22Rv1 (cell line): ENCODE data around the gene CCDC116.
"Not testable (repeated sequence)": the region's sequence is repeated elsewhere in the genome, so short reads cannot be mapped to it uniquely, and the experiment has no call there.

Experiments used
- H3K27ac ChIP-seq: fragments of 450-650 bp; 2 replicates; pipeline ENCODE4 v1.5.1; 2017
- ZFX ChIP-seq: fragments of 450-650 bp; IDR thresholded peaks from 2 replicates; pipeline ENCODE4 v1.6.1; 2017; ENCODE audit warnings: antibody characterized with exemption, borderline replicate concordance
- TF ChIP-seq, protein P1 (sequence below): fragments of 450-650 bp; IDR thresholded peaks from 2 replicates; pipeline ENCODE4 v1.5.1; 2017; ENCODE audit warnings: mild to moderate bottlenecking

The CCDC116 gene

DNA sequence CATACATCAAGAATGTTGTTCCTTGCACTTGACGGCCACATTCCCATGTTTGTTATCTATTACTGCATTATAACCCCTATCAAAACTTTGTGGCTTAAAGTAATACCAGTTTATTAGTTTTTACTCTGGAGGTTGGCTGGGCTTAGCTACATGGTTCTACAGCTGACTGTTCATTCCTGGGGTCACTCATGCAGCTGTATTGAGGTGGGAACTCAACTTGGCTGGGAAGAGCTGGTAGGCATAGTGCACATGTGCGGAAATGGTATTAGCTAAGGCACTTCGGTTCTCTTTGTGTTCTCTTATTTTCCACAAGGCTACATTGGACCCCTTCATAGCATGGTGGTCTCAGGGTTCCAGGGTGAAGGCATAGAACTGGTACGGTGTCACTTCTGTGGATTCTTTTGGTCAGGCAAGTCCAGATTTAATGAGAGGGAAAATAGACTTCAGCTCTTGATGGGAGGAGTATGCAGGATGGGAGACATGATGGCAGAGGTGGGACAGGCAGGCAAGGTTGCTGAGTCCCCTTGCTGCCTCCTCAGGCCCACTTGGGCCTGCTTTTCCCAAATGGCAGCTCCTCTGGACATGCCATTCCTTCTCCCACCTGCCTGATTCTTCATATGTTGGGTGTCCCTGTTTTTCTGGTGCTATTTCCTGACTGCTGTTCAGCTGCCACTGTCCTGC, 18.9 kb upstream of the CCDC116 start:
- no peak overlapping the region for H3K27ac ChIP-seq
- no peak for TF ChIP-seq ZFX
- TF ChIP-seq, protein P1, sequence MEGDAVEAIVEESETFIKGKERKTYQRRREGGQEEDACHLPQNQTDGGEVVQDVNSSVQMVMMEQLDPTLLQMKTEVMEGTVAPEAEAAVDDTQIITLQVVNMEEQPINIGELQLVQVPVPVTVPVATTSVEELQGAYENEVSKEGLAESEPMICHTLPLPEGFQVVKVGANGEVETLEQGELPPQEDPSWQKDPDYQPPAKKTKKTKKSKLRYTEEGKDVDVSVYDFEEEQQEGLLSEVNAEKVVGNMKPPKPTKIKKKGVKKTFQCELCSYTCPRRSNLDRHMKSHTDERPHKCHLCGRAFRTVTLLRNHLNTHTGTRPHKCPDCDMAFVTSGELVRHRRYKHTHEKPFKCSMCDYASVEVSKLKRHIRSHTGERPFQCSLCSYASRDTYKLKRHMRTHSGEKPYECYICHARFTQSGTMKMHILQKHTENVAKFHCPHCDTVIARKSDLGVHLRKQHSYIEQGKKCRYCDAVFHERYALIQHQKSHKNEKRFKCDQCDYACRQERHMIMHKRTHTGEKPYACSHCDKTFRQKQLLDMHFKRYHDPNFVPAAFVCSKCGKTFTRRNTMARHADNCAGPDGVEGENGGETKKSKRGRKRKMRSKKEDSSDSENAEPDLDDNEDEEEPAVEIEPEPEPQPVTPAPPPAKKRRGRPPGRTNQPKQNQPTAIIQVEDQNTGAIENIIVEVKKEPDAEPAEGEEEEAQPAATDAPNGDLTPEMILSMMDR: no peak

DNA sequence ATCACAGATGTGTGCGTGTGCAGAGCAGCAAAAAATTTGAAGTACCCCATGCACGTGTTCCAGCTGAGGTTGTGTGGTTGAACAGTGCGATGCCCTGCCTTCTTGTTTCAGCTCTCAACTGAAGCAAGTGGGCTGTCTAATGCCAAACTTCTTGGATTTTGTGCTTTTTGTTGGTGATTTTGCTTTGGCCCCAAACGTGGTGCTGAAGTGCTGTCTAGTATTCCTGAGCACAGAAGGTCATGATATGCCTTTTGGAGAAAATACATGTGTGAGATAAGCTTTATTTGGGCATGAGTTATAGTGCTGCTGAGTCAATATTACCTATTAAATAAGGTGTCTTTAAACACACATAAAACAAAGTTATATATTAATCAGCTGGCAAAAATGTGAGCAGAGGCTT, 16.8 kb upstream of the CCDC116 start:
- H3K27ac ChIP-seq: peak overlapping the region; percentile 25; the same call in 1 of the 2 replicates
- no peak for TF ChIP-seq ZFX
- TF ChIP-seq, protein P1: no peak

DNA sequence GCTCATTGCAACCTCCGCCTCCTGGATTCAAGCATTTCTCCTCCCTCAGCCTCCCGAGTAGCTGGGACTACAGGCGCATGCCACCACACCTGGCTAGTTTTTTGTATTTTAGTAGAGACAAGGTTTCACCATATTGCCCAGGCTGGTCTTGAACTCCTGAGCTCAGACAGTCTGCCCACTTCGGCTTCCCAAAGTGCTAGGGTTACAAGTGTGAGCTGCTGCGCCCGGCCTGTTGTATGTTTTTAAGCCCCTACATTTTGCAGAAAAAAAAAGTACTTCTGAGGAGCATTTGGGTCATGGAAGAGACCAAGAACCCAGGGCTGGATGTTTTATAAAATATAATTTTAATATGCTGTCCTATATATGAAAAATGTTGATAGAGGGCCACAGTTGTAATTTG, 15.2 kb upstream of the CCDC116 start:
- not testable (repeated sequence) for H3K27ac ChIP-seq

DNA sequence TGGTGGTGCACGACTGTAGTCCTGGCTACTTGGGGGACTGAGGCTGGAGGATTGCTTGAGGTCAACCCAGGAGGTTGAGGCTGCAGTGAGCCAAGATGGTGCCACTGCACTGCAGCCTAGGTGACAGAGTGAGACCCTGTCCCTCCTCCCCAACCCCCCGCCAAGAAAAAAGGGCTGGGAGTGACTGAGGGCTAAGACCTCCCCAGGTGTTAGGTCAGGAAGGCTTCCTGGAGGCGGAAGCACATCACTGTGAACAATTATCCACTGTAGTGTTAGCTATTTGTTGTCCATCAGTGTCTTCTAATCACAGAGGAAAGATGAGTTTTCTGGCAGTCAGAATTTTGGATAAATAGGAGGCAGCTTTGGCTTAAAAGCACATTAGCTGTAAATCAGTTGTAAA, 11.5 kb upstream of the CCDC116 start:
- no peak overlapping the region for H3K27ac ChIP-seq
- no peak for TF ChIP-seq ZFX
- TF ChIP-seq, protein P1: no peak

DNA sequence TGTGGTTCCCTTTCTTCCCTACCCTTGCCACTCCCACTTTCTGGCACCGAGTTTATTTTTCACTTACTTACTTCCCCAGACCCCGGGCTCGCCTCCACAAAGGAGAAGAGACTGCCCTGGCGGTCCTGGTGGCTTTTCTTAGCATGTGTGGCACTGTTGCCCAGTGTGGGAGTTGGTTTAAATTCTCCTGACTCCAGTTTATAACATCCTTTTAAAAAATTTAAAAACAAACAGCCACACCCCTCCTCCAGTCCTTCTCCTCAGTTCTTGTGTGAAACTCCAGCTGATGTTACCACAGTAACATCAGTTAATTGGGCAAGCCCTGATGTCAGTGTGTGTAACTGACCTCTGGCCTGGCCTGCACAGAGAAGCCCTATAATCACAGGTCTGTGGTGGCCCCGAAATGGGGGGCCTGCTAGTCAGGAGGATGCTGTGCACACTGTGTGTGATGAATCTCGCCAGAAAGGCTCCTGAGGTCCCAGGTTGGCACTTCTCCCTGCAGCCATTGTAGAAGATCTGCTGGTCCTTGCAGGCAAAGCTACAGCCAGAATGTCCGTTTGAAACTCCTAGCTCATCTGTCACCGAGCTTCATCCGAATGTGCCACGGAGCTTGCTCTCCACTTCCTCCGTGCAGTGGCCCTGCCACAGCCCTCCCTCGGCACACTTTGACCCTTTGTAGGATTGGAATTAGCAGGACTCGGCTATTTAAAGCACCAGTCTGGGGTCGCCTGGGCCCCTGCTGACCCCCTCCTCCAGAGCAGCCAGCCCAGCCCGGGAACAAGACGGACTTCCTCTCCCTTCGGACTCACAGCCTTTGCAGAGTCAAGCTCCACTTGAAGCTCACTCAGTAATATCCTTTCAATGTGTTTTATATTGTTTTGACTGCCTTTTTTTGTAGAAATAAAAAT, 10.3 kb upstream of the CCDC116 start:
- no peak overlapping the region for H3K27ac ChIP-seq
- no peak for TF ChIP-seq ZFX
- TF ChIP-seq, protein P1: no peak

DNA sequence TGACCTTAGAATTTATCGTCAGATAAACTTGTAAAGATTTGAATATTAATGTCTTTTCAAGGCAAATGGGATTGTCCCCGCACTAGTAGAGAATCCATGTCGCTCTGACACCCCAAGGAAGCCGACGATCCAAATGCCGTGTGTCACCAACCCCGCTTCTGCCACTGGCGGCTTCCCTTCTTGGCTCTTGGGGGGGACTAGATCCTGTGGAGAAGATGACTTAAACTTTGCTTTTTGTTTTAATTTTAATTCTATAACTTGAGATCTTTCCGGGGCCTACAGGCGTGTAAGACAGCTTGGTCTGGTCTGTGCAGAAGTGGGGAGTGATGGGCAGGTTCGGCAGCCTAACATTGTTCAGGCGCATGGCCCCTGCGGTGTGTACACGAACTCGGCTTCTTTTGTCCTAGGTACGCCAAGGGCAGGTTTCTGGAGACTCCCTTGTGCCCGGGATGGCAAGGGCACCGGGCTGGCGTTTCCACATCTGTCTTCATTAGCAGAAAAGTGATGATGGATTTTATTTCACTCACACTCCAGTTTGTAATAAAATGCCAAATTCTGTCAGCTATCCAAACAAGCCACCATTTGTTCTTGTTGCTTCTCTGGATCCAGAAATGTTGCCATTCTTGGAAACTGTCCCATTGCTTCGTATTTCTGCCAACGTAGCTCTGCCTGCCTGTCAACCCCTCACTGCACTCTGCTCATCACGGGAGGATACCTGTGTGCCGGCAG, 9.5 kb upstream of the CCDC116 start:
- TF ChIP-seq ZFX: no peak
- TF ChIP-seq, protein P1: no peak
- H3K27ac ChIP-seq: 0 out of 2 replicates have a peak overlapping the region, but pooled peaks have one; percentile 89

DNA sequence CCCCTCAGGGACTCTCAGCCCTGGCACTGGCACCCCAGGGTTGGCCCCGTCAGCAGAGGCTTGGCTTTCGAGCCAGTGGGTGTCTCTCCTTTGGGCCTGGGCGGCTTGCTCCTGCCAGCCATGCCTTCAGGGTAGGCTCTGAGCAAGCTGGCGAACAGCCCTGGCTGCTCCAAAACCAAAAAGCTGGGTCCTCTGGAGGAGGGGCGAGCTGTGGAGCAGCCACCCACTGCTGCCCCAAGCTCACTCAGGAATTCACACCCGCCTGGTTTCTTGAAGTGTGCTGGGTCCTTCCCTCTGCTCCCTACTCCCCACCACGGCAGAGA, 9.0 kb upstream of the CCDC116 start:
- no peak for TF ChIP-seq ZFX
- TF ChIP-seq, protein P1: no peak
- peak overlapping the region; percentile 89; the same call in 1 of the 2 replicates for H3K27ac ChIP-seq
